Small intestine (tissue), 7 donors: ENCODE measurements around the gene SORCS2. TPM values are rescaled to one million over a fixed set of nuclear protein-coding genes. Genes with fewer than 3 reads are reported as not detected.

ENCODE experiments used
- DNase-seq, 2 donors: peaks; one replicate each; pipeline versions ENCODE4 v3.0.0 to v3.0.0-alpha.2; 2013
- FAIRE-seq: peaks from 2 replicates; lab custom pipeline; 2012; peaks lifted over from hg19 to GRCh38; lab: Jason Lieb, UNC
- H3K27ac ChIP-seq, 3 donors: one replicate each; pipeline ENCODE4 v1.5.1; 2013; ENCODE audit warnings: low read length in 2 of 3, mild to moderate bottlenecking in 2 of 3, control low read depth in 1 of 3, inconsistent platforms in 1 of 3, low read depth in 1 of 3, moderate library complexity in 1 of 3
- H3K27me3 ChIP-seq, 3 donors: one replicate each; pipeline ENCODE4 v1.6.1; 2013; ENCODE audit warnings: low read length in 3 of 3, inconsistent platforms in 1 of 3; ENCODE audit not compliant: control insufficient read depth in 3 of 3, insufficient read depth in 3 of 3
- H3K36me3 ChIP-seq, 3 donors: one replicate each; pipeline ENCODE4 v1.6.1; 2013; ENCODE audit warnings: low read length in 3 of 3, inconsistent platforms in 1 of 3, low read depth in 1 of 3, mild to moderate bottlenecking in 1 of 3, moderate library complexity in 1 of 3; ENCODE audit not compliant: control insufficient read depth in 3 of 3, insufficient read depth in 2 of 3
- H3K4me1 ChIP-seq, 3 donors: one replicate each; pipeline ENCODE4 v1.6.1; 2013; ENCODE audit warnings: low read length in 2 of 3, inconsistent platforms in 1 of 3, low read depth in 1 of 3, mild to moderate bottlenecking in 1 of 3, moderate library complexity in 1 of 3; ENCODE audit not compliant: control insufficient read depth in 3 of 3, insufficient read depth in 2 of 3
- H3K4me3 ChIP-seq, 3 donors: one replicate each; pipeline ENCODE4 v1.5.1; 2013; ENCODE audit warnings: low read length in 3 of 3, control low read depth in 1 of 3, inconsistent platforms in 1 of 3, low read depth in 1 of 3, mild to moderate bottlenecking in 1 of 3, moderate library complexity in 1 of 3
- H3K9me3 ChIP-seq, 2 donors: one replicate each; pipeline ENCODE4 v1.6.1; 2013; ENCODE audit warnings: low read depth in 1 of 2, low read length in 1 of 2; ENCODE audit not compliant: control insufficient read depth in 2 of 2, insufficient read depth in 1 of 2
- WGBS, 3 donors: extraction: QIAGEN DNeasy Blood & Tissue Kit; methylation state at CpG; one replicate each; pipeline ENCODE4 v1.1.7; 2013; 5-methylcytosine and 5-hydroxymethylcytosine counted together
- polyA plus RNA-seq, 4 donors: library from polyadenylated mRNA; stranded (reverse) in 3 of 4; unstranded in 1 of 4; fragments of 200-250 nt in 3 of 4; fragments of 120-200 nt in 1 of 4; gene quantifications; one replicate each; pipeline versions ENCODE4 v1.2.1 to v1.2.3, GENCODE V29; 2013
- donor health status: healthy with polysubstance abuse.
- donor health status: control.
- donor health status: control.
- donor health status: Bipolar disorder and iron deficiency.
- donor health status: healthy.

Gene SORCS2
- polyA plus RNA-seq, 4 donors = 0.63 to 3.3 (median 2.2) TPM; not detected in 1

DNA sequence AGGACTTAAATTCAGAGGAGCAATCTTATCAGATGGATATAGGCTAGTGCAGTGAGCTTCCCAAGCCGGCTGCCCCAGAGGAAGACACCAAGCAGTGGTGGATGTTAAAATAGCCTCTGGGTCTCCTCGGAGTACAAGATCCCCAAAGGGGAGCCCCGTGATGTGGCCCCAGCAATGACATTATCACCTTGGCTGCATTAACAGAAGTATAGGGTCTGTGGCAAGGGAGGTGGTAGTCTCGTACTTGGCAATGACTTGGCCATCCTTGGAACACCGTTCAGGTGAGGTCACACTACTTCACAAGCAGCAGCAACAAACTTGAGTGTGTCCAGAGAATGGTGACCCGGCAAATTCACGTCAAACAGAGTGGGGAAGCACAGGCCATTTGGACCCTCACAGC is 174.6 kb downstream of the SORCS2 start:
- H3K4me1 ChIP-seq = no peaks in the 10 kb centered on the region
- H3K27me3 ChIP-seq = peaks cover 0 to 7% (median 0%) of the 10 kb centered on the region in 3 donors
- FAIRE-seq (no peak), DNase-seq (no peak)
- no peak overlapping the region for H3K4me3 ChIP-seq
- no peaks in the 10 kb centered on the region for H3K36me3 ChIP-seq
- WGBS, 3 donors = 64 to 74% (median 73%) methylated on average over 7 of the region's 7 CpGs
- H3K27ac ChIP-seq = no peak overlapping the region
- no peaks in the 10 kb centered on the region for H3K9me3 ChIP-seq

- no peak overlapping the region for H3K4me3 ChIP-seq
- FAIRE-seq (no peak), DNase-seq (no peak)
- no peaks in the 10 kb centered on the region for H3K4me1 ChIP-seq
- H3K27ac ChIP-seq = no peak overlapping the region
- no peaks in the 10 kb centered on the region for H3K36me3 ChIP-seq
- H3K27me3 ChIP-seq = peaks cover 0 to 7% (median 0%) of the 10 kb centered on the region in 3 donors
- 58 to 73% (median 60%) methylated on average over 13 of the region's 13 CpGs for WGBS, 3 donors
- H3K9me3 ChIP-seq = no peaks in the 10 kb centered on the region
These were observed 175.1 kb downstream of the SORCS2 start for GRCh38 chr4:7367406-7367805.

DNA sequence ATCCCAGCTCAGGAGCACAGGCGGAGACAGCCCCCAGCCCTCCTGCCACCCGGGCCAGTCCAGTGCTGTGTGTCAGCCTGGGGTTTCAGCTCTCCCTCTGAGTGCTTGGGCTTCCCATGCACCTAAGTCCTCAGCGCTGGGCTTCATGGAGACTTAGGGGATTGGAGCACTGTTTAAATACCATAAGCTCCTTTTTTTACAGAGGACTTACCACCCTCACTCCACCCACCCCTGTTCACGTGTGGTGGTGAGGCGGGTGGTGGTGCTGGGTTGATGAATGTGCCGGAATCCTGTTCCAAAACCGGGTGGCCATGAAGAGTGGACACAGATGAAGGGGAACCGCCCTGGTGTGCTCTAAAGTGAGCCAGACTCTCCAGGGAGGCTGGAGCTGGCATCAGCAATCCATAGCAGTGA is 175.5 kb downstream of the SORCS2 start:
- no peak for DNase-seq
- WGBS, 3 donors = 69 to 73% (median 71%) methylated on average over 8 of the region's 8 CpGs
- Histone ChIP-seq H3K27ac (no peak overlapping the region), H3K4me1 (no peaks in the 10 kb centered on the region), H3K27me3 (peaks cover 0 to 7% (median 0%) of the 10 kb centered on the region in 3 donors), H3K4me3 (no peak overlapping the region), H3K9me3 (no peaks in the 10 kb centered on the region), H3K36me3 (no peaks in the 10 kb centered on the region)
- no peak for FAIRE-seq

DNA sequence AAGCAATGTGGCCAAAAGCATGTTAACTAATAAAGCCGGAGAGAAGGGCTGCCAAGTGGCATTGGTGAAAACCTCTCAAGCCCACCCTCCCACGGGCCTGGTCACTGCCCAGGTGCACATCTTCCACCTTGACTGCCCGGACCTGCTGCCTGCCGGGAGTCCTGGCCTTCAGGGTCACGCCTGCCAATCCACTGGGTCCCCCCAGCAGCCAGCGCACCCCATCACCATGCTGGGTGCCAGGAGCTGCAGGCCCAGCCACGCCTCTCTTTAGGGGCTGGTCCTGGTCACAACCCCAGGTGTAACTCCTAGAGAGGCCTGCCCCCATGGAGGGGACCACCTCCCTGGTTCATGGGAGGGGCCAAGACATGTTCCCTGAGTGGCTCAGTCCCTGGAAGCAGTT is 176.0 kb downstream of the SORCS2 start:
- Histone ChIP-seq H3K9me3 (no peaks in the 10 kb centered on the region), H3K27ac (no peak overlapping the region), H3K36me3 (no peaks in the 10 kb centered on the region), H3K27me3 (peaks cover 0 to 7% (median 0%) of the 10 kb centered on the region in 3 donors), H3K4me3 (no peak overlapping the region), H3K4me1 (no peaks in the 10 kb centered on the region)
- DNase-seq (no peak), FAIRE-seq (no peak)
- WGBS, 3 donors = 72 to 82% (median 77%) methylated on average over 7 of the region's 7 CpGs

- Histone ChIP-seq H3K36me3 (no peaks in the 10 kb centered on the region), H3K27me3 (peaks cover 0 to 7% (median 0%) of the 10 kb centered on the region in 3 donors), H3K4me1 (no peaks in the 10 kb centered on the region), H3K4me3 (no peak overlapping the region), H3K9me3 (no peaks in the 10 kb centered on the region), H3K27ac (no peak overlapping the region)
- DNase-seq (no peak), FAIRE-seq (no peak)
- WGBS, 3 donors = 74 to 80% (median 75%) methylated on average over 13 of the region's 13 CpGs
These were observed 177.2 kb downstream of the SORCS2 start for GRCh38 chr4:7369511-7369910.

- Histone ChIP-seq H3K36me3 (no peaks in the 10 kb centered on the region), H3K9me3 (no peaks in the 10 kb centered on the region), H3K27me3 (peaks cover 0 to 2% (median 0%) of the 10 kb centered on the region in 3 donors), H3K27ac (no peak overlapping the region), H3K4me1 (no peaks in the 10 kb centered on the region), H3K4me3 (no peak overlapping the region)
- 75 to 83% (median 80%) methylated on average over 7 of the region's 7 CpGs for WGBS, 3 donors
- FAIRE-seq = no peak
- DNase-seq = no peak
These were observed 177.7 kb downstream of the SORCS2 start for GRCh38 chr4:7370038-7370437.

GRCh38 chr4:7371210-7371941 is 179.0 kb downstream of the SORCS2 start:
- WGBS, 3 donors = 70 to 82% (median 74%) methylated on average over 31 of the region's 31 CpGs
- H3K27ac ChIP-seq = no peak overlapping the region
- H3K9me3 ChIP-seq = no peaks in the 10 kb centered on the region
- DNase-seq (no peak), FAIRE-seq (no peak)
- no peak overlapping the region for H3K4me3 ChIP-seq
- H3K36me3 ChIP-seq = no peaks in the 10 kb centered on the region
- H3K27me3 ChIP-seq = peaks cover 0 to 2% (median 0%) of the 10 kb centered on the region in 3 donors
- no peaks in the 10 kb centered on the region for H3K4me1 ChIP-seq

DNA sequence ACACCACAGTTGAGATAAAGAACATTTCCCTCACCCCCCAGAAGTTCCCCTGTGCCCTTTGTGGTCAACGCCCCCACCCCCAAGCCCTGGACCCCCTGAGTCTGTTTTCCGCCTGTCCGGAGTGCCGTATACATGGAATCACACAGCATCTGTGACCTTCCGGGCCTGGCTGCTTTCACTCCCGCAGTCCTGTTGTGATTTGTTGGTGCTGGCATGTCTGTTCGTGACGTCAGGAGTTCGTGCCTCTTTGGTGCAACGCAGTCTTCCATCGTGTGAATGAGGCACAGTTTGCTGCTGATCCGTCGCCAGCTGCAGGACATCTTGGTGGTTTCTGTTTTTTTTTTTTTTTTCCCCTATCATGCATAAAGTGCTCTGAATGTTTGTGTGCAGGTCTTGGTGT is 180.3 kb downstream of the SORCS2 start:
- Histone ChIP-seq H3K9me3 (no peaks in the 10 kb centered on the region), H3K36me3 (no peaks in the 10 kb centered on the region), H3K4me1 (no peaks in the 10 kb centered on the region), H3K27me3 (no peaks in the 10 kb centered on the region), H3K4me3 (no peak overlapping the region), H3K27ac (no peak overlapping the region)
- 82 to 85% (median 85%) methylated on average over 13 of the region's 13 CpGs for WGBS, 3 donors
- FAIRE-seq (no peak), DNase-seq (no peak)

- DNase-seq (no peak), FAIRE-seq (no peak)
- no peaks in the 10 kb centered on the region for H3K27me3 ChIP-seq
- H3K4me3 ChIP-seq = no peak overlapping the region
- H3K27ac ChIP-seq = no peak overlapping the region
- H3K9me3 ChIP-seq = no peaks in the 10 kb centered on the region
- WGBS, 3 donors = 80 to 90% (median 89%) methylated on average over 10 of the region's 10 CpGs
- no peaks in the 10 kb centered on the region for H3K4me1 ChIP-seq
- no peaks in the 10 kb centered on the region for H3K36me3 ChIP-seq
These were observed 182.2 kb downstream of the SORCS2 start for GRCh38 chr4:7374571-7374970.
